Ovary (tissue), 3 donors: ENCODE results near the gene TIPRL.

Experiments used
- POLR2A ChIP-seq: fragments of 450-650 bp; IDR thresholded peaks from one replicate; pipeline ENCODE4 v1.6.1; 2017; ENCODE audit warnings: antibody characterized with exemption, mild to moderate bottlenecking, moderate library complexity
- TF ChIP-seq, protein P1 (sequence below), 3 donors: fragments of 450-650 bp in 2 of 3; fragments of 200-600 bp in 1 of 3; IDR thresholded peaks; one replicate each; pipeline versions ENCODE4 v1.5.1 to v1.8.0; 2016 to 2022; ENCODE audit warnings: antibody characterized with exemption in 3 of 3, mild to moderate bottlenecking in 1 of 3
- donor health status: DM: no; HTN: no; CAD: no.

DNA sequence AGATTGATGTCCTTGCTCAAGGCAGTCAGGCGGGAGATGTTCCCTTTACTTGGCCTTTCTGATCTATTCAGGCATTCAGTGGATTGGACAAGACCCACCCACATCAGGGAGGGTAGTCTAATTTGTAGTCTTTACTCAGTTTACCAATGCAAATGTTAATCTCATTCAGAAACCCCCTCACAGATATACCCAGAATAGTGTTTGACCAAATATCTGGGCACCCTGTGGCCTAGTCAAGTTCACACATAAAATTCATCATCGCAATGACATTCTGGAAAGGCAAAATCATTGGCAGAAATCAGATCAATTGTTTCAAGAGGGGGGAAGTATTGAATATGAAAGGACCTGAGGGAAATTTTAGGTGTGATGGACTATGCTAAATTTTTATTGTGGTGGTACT, 34.6 kb downstream of the TIPRL start:
- TF ChIP-seq POLR2A = no peak
- TF ChIP-seq, protein P1, sequence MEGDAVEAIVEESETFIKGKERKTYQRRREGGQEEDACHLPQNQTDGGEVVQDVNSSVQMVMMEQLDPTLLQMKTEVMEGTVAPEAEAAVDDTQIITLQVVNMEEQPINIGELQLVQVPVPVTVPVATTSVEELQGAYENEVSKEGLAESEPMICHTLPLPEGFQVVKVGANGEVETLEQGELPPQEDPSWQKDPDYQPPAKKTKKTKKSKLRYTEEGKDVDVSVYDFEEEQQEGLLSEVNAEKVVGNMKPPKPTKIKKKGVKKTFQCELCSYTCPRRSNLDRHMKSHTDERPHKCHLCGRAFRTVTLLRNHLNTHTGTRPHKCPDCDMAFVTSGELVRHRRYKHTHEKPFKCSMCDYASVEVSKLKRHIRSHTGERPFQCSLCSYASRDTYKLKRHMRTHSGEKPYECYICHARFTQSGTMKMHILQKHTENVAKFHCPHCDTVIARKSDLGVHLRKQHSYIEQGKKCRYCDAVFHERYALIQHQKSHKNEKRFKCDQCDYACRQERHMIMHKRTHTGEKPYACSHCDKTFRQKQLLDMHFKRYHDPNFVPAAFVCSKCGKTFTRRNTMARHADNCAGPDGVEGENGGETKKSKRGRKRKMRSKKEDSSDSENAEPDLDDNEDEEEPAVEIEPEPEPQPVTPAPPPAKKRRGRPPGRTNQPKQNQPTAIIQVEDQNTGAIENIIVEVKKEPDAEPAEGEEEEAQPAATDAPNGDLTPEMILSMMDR (IDR thresholded peaks at IDR 0.05) = no peak
